HepG2 (cell line): ENCODE data around the gene RASA2. TPM values are rescaled to one million over a fixed set of nuclear protein-coding genes. Genes with fewer than 3 reads are reported as not detected.
"Not testable (repeated sequence)": the region's sequence is repeated elsewhere in the genome, so short reads cannot be mapped to it uniquely, and the experiment has no call there.

Experiments used
- ATAC-seq: fragments of 200-7000 bp; cut with Tn5 transposase; 3 replicates; pipeline ENCODE4 v1.9.1; 2020; ENCODE audit warnings: mild to moderate bottlenecking, moderate library complexity
- BruUV-seq: library from RNA; stranded (reverse); fragments of 400-500 nt; replicated peaks from 2 replicates; lab custom pipeline; 2021; lab: Mats Ljungman, UMichigan
- CTCF ChIA-PET: fragments of 300-600 bp; formaldehyde crosslinking; extraction: SDS; loops from one replicate; lab custom pipeline; 2021; ENCODE audit warnings: low total read pairs, inconsistent platforms, low intra/inter-chr PET ratio; lab: Yijun Ruan, JAX
- POLR2A ChIA-PET: fragments of 350-600 bp; sonication (Branson Sonifier 250); formaldehyde crosslinking; loops from one replicate; lab custom pipeline; 2020; ENCODE audit warnings: antibody characterized with exemption, inconsistent platforms; lab: Yijun Ruan, JAX
- DNase-seq: peaks from one replicate; pipeline ENCODE4 v3.0.0-alpha.2; 2015; ENCODE audit warnings: low spot score
- FAIRE-seq: peaks from 3 replicates; lab custom pipeline; 2011; peaks lifted over from hg19 to GRCh38; lab: Jason Lieb, UNC
- H2AFZ ChIP-seq: one replicate; pipeline ENCODE4 v1.6.1; 2011; ENCODE audit warnings: low read length, inconsistent platforms
- H3K27ac ChIP-seq: fragments of 300-600 bp; 3 replicates; pipeline ENCODE4 v1.8.0; 2011; ENCODE audit warnings: mixed run types, mild to moderate bottlenecking, mixed read lengths, low read length, inconsistent platforms; ENCODE audit not compliant: insufficient read depth; ENCODE audit errors: extremely low read length
- H3K27me3 ChIP-seq, 2 experiments: fragments of 200-600 bp in 1 of 2; 2 replicates in 1 of 2; 3 replicates in 1 of 2; pipeline versions ENCODE4 v1.6.0 to v1.8.0; 2011; ENCODE audit warnings: low read length in 2 of 2, mild to moderate bottlenecking in 2 of 2, moderate library complexity in 2 of 2, inconsistent platforms in 1 of 2; ENCODE audit not compliant: insufficient read depth in 2 of 2, control insufficient read depth in 1 of 2
- H3K36me3 ChIP-seq, 2 experiments: fragments of 200-600 bp in 1 of 2; replicated peaks in 1 of 2; 2 replicates in 1 of 2; 3 replicates in 1 of 2; pipeline versions ENCODE4 v1.5.1 to v1.8.0; 2011; ENCODE audit warnings: low read length in 2 of 2, inconsistent platforms in 1 of 2; ENCODE audit not compliant: insufficient read depth in 2 of 2, control insufficient read depth in 1 of 2
- H3K4me1 ChIP-seq: 2 replicates; pipeline ENCODE4 v1.5.1; 2012; ENCODE audit warnings: low read length, inconsistent platforms; ENCODE audit not compliant: insufficient read depth
- H3K4me2 ChIP-seq: 2 replicates; pipeline ENCODE4 v1.6.0; 2011; ENCODE audit warnings: low read depth, low read length, inconsistent platforms
- H3K4me3 ChIP-seq, 3 experiments: fragments of 200-600 bp in 1 of 3; sonication (generic), shearing (Covaris generic) in 1 of 3; replicated peaks in 1 of 3; 2 replicates each; pipeline ENCODE4 v1.5.1; 2011 to 2016; ENCODE audit warnings: low read length in 3 of 3, inconsistent platforms in 2 of 3, low read depth in 2 of 3, mild to moderate bottlenecking in 2 of 3, control low read depth in 1 of 3, mixed read lengths in 1 of 3; ENCODE audit not compliant: insufficient read depth in 1 of 3
- H3K79me2 ChIP-seq: one replicate; pipeline ENCODE4 v1.6.1; 2011; ENCODE audit warnings: low read length, inconsistent platforms; ENCODE audit not compliant: insufficient read depth
- H3K9ac ChIP-seq: 2 replicates; pipeline ENCODE4 v1.6.0; 2011; ENCODE audit warnings: mild to moderate bottlenecking, low read depth, low read length, inconsistent platforms; ENCODE audit not compliant: insufficient read depth
- H3K9me3 ChIP-seq: 2 replicates; pipeline ENCODE4 v1.5.1; 2012; ENCODE audit warnings: mild to moderate bottlenecking, low read length
- H4K20me1 ChIP-seq: 2 replicates; pipeline ENCODE4 v1.6.0; 2011; ENCODE audit warnings: inconsistent platforms, mild to moderate bottlenecking, low read length, moderate library complexity; ENCODE audit not compliant: insufficient read depth
- AGO1 ChIP-seq: fragments of 200-400 bp; formaldehyde crosslinking; IDR thresholded peaks from 2 replicates; pipeline ENCODE4 v1.6.1; 2017; ENCODE audit warnings: mild to moderate bottlenecking, low read depth, low read length, moderate library complexity; ENCODE audit not compliant: poor library complexity, severe bottlenecking
- CBFB ChIP-seq: sonication (generic); formaldehyde crosslinking; IDR thresholded peaks from 2 replicates; pipeline ENCODE4 v1.4.0; 2020; ENCODE audit warnings: missing genetic modification reagents
- IRX3 ChIP-seq: sonication (generic); formaldehyde crosslinking; IDR thresholded peaks from 2 replicates; pipeline ENCODE4 v1.8.1; 2023; ENCODE audit warnings: mild to moderate bottlenecking, low read depth, missing genetic modification reagents, borderline replicate concordance
- SIN3B ChIP-seq: fragments of 150-350 bp; IDR thresholded peaks from 2 replicates; pipeline ENCODE4 v1.6.1; 2014; ENCODE audit warnings: low read length
- ZNF180 ChIP-seq: sonication (generic); formaldehyde crosslinking; IDR thresholded peaks from 2 replicates; pipeline ENCODE4 v1.4.0; 2020; ENCODE audit warnings: low read depth, missing genetic modification reagents, borderline replicate concordance
- ZNF34 ChIP-seq: sonication (generic); formaldehyde crosslinking; IDR thresholded peaks from 2 replicates; pipeline ENCODE4 v1.4.0; 2020; ENCODE audit warnings: mild to moderate bottlenecking, missing genetic modification reagents, borderline replicate concordance
- ZSCAN25 ChIP-seq: sonication (generic); formaldehyde crosslinking; IDR thresholded peaks from 2 replicates; pipeline ENCODE4 v1.8.0; 2022; ENCODE audit warnings: mild to moderate bottlenecking, missing genetic modification reagents
- WGBS: methylation state at CpG from one replicate; pipeline ENCODE4 v1.1.6; 2017; ENCODE audit warnings: low lambda C conversion rate; 5-methylcytosine and 5-hydroxymethylcytosine counted together
- in situ Hi-C: cut with HindIII; loops from 2 replicates; pipeline ENCODE4 v1.10.0; 2017; ENCODE audit warnings: low pct_unique_long_range_greater_than_20kb; ENCODE audit not compliant: extremely low pct_ligation_motif_present
- intact Hi-C: fragments of 100-400 bp; cut with micrococcal nuclease; formaldehyde crosslinking; loops from one replicate; pipeline ENCODE4 v1.10.0; 2022; ENCODE audit not compliant: unreplicated experiment
- polyA plus RNA-seq, 8 experiments: library from polyadenylated mRNA; depleted of rRNA in 3 of 8; stranded (reverse) in 7 of 8; unstranded in 1 of 8; fragments of >200 nt; fragmentation: Illumina TruSeq in 4 of 8; extraction: Trizol in 4 of 8; gene quantifications; 2 replicates each; pipeline versions ENCODE4 v1.2.1 to v1.2.3, GENCODE V29; 2011 to 2016; ENCODE audit warnings: low read depth in 4 of 8, missing spikeins in 1 of 8, mixed read lengths in 1 of 8; ENCODE audit not compliant: insufficient read depth in 1 of 8
- total RNA-seq, 5 experiments: library from RNA; depleted of rRNA; stranded (reverse); fragments of >200 nt; fragmentation: Illumina TruSeq; extraction: Trizol; gene quantifications; 2 replicates each; pipeline ENCODE4 v1.2.3, GENCODE V29; 2016; ENCODE audit warnings: low read depth in 1 of 5

The RASA2 gene
- total and polyA plus RNA-seq, 2 of the 13 experiments (the other 11 are each of a cell fraction or from before 2014, with no cell fraction given): 5.4 to 8.5 TPM

DNA sequence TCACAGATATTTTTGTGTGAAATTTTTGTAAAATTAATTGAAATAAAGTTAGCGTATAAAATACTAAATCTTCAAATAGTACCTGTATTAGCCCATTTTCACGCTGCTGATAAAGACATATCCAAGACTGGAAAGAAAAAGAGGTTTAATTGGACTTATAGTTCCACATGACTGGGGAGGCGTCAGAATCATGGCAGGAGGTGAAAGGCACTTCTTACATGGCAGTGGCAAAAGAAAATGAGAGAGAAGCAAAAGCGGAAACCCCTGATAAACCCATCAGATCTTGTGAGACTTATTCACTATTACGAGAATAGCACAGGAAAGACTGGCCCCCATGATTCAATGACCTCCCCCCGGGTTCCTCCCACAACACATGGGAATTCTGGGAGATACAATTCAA lies 49.2 kb downstream of the RASA2 start:
- WGBS: 99% methylated on average over 6 of the region's 6 CpGs
- H3K4me1 ChIP-seq, CTCF ChIA-PET, H3K4me2 ChIP-seq, FAIRE-seq, in situ Hi-C loops, DNase-seq, H4K20me1 ChIP-seq, H3K27ac ChIP-seq, ATAC-seq, BruUV-seq, H3K9me3 ChIP-seq, H3K4me3 ChIP-seq, H3K27me3 ChIP-seq, H2AFZ ChIP-seq, H3K9ac ChIP-seq, intact Hi-C loops, POLR2A ChIA-PET, H3K79me2 ChIP-seq: not testable (repeated sequence)
- H3K36me3 ChIP-seq: peaks cover 5 to 16% of the 10 kb centered on the region in 2 experiments; a peak in 4 of 5 replicates

- in situ Hi-C loops: no loop called here
- FAIRE-seq: no peak
- Histone ChIP-seq H3K27me3 (no peaks in the 10 kb centered on the region), H3K4me1 (no peaks in the 10 kb centered on the region), H4K20me1 (no peaks in the 10 kb centered on the region), H3K27ac (no peak overlapping the region), H2AFZ (no peak overlapping the region), H3K9ac (no peak overlapping the region)
- TF ChIP-seq AGO1: no peak
- no peak for TF ChIP-seq ZNF180 (CRISPR knock-in tag)
- TF ChIP-seq SIN3B: no peak
- TF ChIP-seq CBFB (CRISPR knock-in tag): no peak
- no peak for TF ChIP-seq ZNF34 (CRISPR knock-in tag)
- no peak for TF ChIP-seq ZSCAN25 (CRISPR knock-in tag)
- TF ChIP-seq IRX3 (CRISPR knock-in tag): no peak
- TF ChIP-seq, all 625 proteins: peak for 0
- POLR2A ChIA-PET: no interaction called here
- Histone ChIP-seq H3K9me3 (no peaks in the 10 kb centered on the region), H3K36me3 (peaks cover 5 to 18% of the 10 kb centered on the region in 2 experiments; a peak in 4 of 5 replicates), H3K4me2 (no peak overlapping the region), H3K4me3 (no peak overlapping the region), H3K79me2 (no peaks in the 10 kb centered on the region)
- no TSS peak for BruUV-seq
- ATAC-seq (no peak), DNase-seq (no peak)
- intact Hi-C loops: no loop called here
- CTCF ChIA-PET: no interaction called here
Observed at GRCh38 chr3:141537856-141538255, 51.0 kb downstream of the RASA2 start.
